GM04503 (cell line): ENCODE results near the gene PUDP.
A peak's percentile ranks its signal among the peaks of the same experiment; 100 is the strongest.
"Not testable (repeated sequence)": the region's sequence is repeated elsewhere in the genome, so short reads cannot be mapped to it uniquely, and the experiment has no call there.

Experiments
- DNase-seq: peaks from one replicate; pipeline ENCODE4 v3.0.0-alpha.2; 2012; ENCODE audit warnings: low read depth

PUDP gene

GRCh38 chrX:7026365-7026764 lies 121.6 kb downstream of the PUDP start:
- DNase-seq: not testable (repeated sequence)

GRCh38 chrX:7025471-7025870 lies 122.5 kb downstream of the PUDP start:
- no peak for DNase-seq

- DNase-seq: no peak
Measured at GRCh38 chrX:7024850-7025249, 123.1 kb downstream of the PUDP start.

- DNase-seq: not testable (repeated sequence)
Measured at GRCh38 chrX:7022996-7023395, 125.0 kb downstream of the PUDP start.

GRCh38 chrX:7021991-7022390 lies 126.0 kb downstream of the PUDP start:
- no peak for DNase-seq

- DNase-seq: no peak
Measured at GRCh38 chrX:7019555-7019954, 128.4 kb downstream of the PUDP start.

GRCh38 chrX:7012262-7012834 lies 135.6 kb downstream of the PUDP start:
- peak; percentile 40 for DNase-seq

GRCh38 chrX:7010897-7011296 lies 137.1 kb downstream of the PUDP start:
- not testable (repeated sequence) for DNase-seq

- DNase-seq: not testable (repeated sequence)
Measured at GRCh38 chrX:7007328-7007727, 140.6 kb downstream of the PUDP start.
